Esophagus muscularis mucosa (tissue), 4 donors: ENCODE data around the gene SAP25.
"Not testable (repeated sequence)": the region's sequence is repeated elsewhere in the genome, so short reads cannot be mapped to it uniquely, and the experiment has no call there.

ENCODE experiments used
- EP300 ChIP-seq: sonication (generic); formaldehyde crosslinking; IDR thresholded peaks from one replicate; pipeline ENCODE4 v1.6.1; 2017; ENCODE audit warnings: antibody characterized with exemption
- POLR2A ChIP-seq: fragments of 450-650 bp; IDR thresholded peaks from one replicate; pipeline ENCODE4 v1.6.1; 2017; ENCODE audit warnings: antibody characterized with exemption, moderate library complexity, mild to moderate bottlenecking, low read depth
- TF ChIP-seq, protein P1 (sequence below), 3 experiments: fragments of 200-600 bp in 2 of 3; fragments of 450-650 bp in 1 of 3; sonication (generic) in 2 of 3; IDR thresholded peaks; one replicate each; pipeline ENCODE4 v1.5.1; 2017 to 2019; ENCODE audit warnings: antibody characterized with exemption in 3 of 3, mild to moderate bottlenecking in 2 of 3, moderate library complexity in 1 of 3

GRCh38 chr7:100541309-100541708, 32.4 kb downstream of the SAP25 start:
- not testable (repeated sequence) for TF ChIP-seq POLR2A, EP300
- TF ChIP-seq, protein P1, sequence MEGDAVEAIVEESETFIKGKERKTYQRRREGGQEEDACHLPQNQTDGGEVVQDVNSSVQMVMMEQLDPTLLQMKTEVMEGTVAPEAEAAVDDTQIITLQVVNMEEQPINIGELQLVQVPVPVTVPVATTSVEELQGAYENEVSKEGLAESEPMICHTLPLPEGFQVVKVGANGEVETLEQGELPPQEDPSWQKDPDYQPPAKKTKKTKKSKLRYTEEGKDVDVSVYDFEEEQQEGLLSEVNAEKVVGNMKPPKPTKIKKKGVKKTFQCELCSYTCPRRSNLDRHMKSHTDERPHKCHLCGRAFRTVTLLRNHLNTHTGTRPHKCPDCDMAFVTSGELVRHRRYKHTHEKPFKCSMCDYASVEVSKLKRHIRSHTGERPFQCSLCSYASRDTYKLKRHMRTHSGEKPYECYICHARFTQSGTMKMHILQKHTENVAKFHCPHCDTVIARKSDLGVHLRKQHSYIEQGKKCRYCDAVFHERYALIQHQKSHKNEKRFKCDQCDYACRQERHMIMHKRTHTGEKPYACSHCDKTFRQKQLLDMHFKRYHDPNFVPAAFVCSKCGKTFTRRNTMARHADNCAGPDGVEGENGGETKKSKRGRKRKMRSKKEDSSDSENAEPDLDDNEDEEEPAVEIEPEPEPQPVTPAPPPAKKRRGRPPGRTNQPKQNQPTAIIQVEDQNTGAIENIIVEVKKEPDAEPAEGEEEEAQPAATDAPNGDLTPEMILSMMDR (IDR thresholded peaks at IDR 0.05) = not testable (repeated sequence)
